Lung (tissue), 12 donors: ENCODE measurements around the gene PSMA5. TPM values are rescaled to one million over a fixed set of nuclear protein-coding genes. Genes with fewer than 3 reads are reported as not detected.

Experiments
- ATAC-seq: fragments of 200-7000 bp; cut with Tn5 transposase; one replicate; pipeline ENCODE4 v1.9.1; 2020; ENCODE audit warnings: moderate number of reproducible peaks; ENCODE audit not compliant: insufficient read depth, low FRiP score
- DNase-seq, 3 donors: peaks; one replicate each; pipeline ENCODE4 v3.0.0-alpha.2; 2013 to 2017
- H3K27ac ChIP-seq, 2 donors: one replicate each; pipeline ENCODE4 v1.5.1; 2013; ENCODE audit warnings: mild to moderate bottlenecking in 2 of 2, moderate library complexity in 2 of 2, control low read depth in 1 of 2, inconsistent platforms in 1 of 2, low read depth in 1 of 2, low read length in 1 of 2
- H3K27me3 ChIP-seq, 3 donors: one replicate each; pipeline ENCODE4 v1.5.1; 2013; ENCODE audit warnings: low read length in 2 of 3; ENCODE audit not compliant: control insufficient read depth in 3 of 3, insufficient read depth in 3 of 3
- H3K36me3 ChIP-seq, 4 donors: one replicate each; pipeline ENCODE4 v1.5.1; 2013; ENCODE audit warnings: low read length in 4 of 4, mild to moderate bottlenecking in 1 of 4, moderate library complexity in 1 of 4; ENCODE audit not compliant: control insufficient read depth in 4 of 4, insufficient read depth in 4 of 4
- H3K4me1 ChIP-seq, 5 donors: one replicate each; pipeline ENCODE4 v1.5.1; 2013; ENCODE audit warnings: low read length in 5 of 5, mild to moderate bottlenecking in 2 of 5, moderate library complexity in 1 of 5; ENCODE audit not compliant: control insufficient read depth in 5 of 5, insufficient read depth in 5 of 5
- H3K4me3 ChIP-seq: one replicate; pipeline ENCODE4 v1.5.1; 2013; ENCODE audit warnings: mild to moderate bottlenecking, control low read depth, moderate library complexity
- H3K9ac ChIP-seq, 2 donors: one replicate each; pipeline ENCODE4 v1.5.1; 2013; ENCODE audit warnings: low read length in 2 of 2, control low read depth in 1 of 2; ENCODE audit not compliant: insufficient read depth in 1 of 2
- H3K9me3 ChIP-seq, 4 donors: one replicate each; pipeline ENCODE4 v1.5.1; 2013; ENCODE audit warnings: low read length in 3 of 4, mild to moderate bottlenecking in 1 of 4, moderate library complexity in 1 of 4; ENCODE audit not compliant: control insufficient read depth in 4 of 4, insufficient read depth in 3 of 4
- CTCF ChIP-seq: IDR thresholded peaks from 2 replicates; pipeline ENCODE4 v1.5.1; 2012; ENCODE audit warnings: mild to moderate bottlenecking; ENCODE audit errors: control extremely low read depth, extremely low read depth
- WGBS, 2 donors: extraction: QIAGEN DNeasy Blood & Tissue Kit; methylation state at CpG; one replicate each; pipeline ENCODE4 v1.1.7; 2013; 5-methylcytosine and 5-hydroxymethylcytosine counted together
- polyA plus RNA-seq, 2 donors: library from polyadenylated mRNA; stranded (reverse); fragments of 200-250 nt; gene quantifications; one replicate each; pipeline ENCODE4 v1.2.1, GENCODE V29; 2013
- total RNA-seq, 2 donors: library from RNA; depleted of rRNA in 1 of 2; stranded (reverse); fragments of >200 nt in 1 of 2; gene quantifications; one replicate each; pipeline ENCODE4 v1.2.1, GENCODE V29; 2014 to 2021
- donor health status: control.
- donor health status: control.
- donor health status: Bipolar disorder and iron deficiency.
- donor health status: healthy.
- donor health status: DM: yes; HTN: yes; CAD: no.

Gene PSMA5
- total and polyA plus RNA-seq, 4 donors, result 33.8 to 93.0 (median 71.8) TPM

- TF ChIP-seq CTCF, result no peak
- ATAC-seq, result no peak
These were observed 40.1 kb downstream of the PSMA5 start for GRCh38 chr1:109386054-109386717.

GRCh38 chr1:109385417-109385816 is 40.8 kb downstream of the PSMA5 start:
- Histone ChIP-seq H3K9me3 (no peaks in the 10 kb centered on the region), H3K9ac (no peak overlapping the region), H3K27me3 (no peaks in the 10 kb centered on the region), H3K4me3 (no peak overlapping the region), H3K36me3 (no peaks in the 10 kb centered on the region), H3K27ac (peak overlapping the region in 1 of 2 donors; percentile 73), H3K4me1 (peaks cover 5 to 48% (median 16%) of the 10 kb centered on the region in 5 donors)
- no peak for TF ChIP-seq CTCF
- WGBS, 2 donors, result 51 to 78% methylated on average over 2 of the region's 2 CpGs
- no peak for DNase-seq
- no peak for ATAC-seq

More at GRCh38 chr1:109386054-109386717, 40.1 kb downstream of the PSMA5 start:
- no peaks in the 10 kb centered on the region for H3K36me3 ChIP-seq
- H3K9me3 ChIP-seq, result no peaks in the 10 kb centered on the region
- no peaks in the 10 kb centered on the region for H3K27me3 ChIP-seq
- H3K27ac ChIP-seq, result peak overlapping the region in 1 of 2 donors; percentile 71
- no peak overlapping the region for H3K9ac ChIP-seq
- no peak overlapping the region for H3K4me3 ChIP-seq
- 94 to 95% methylated on average over 2 of the region's 2 CpGs for WGBS, 2 donors
- DNase-seq, result no peak
- H3K4me1 ChIP-seq, result peaks cover 5 to 48% (median 20%) of the 10 kb centered on the region in 5 donors

- Histone ChIP-seq H3K4me3 (no peak overlapping the region), H3K36me3 (no peaks in the 10 kb centered on the region), H3K27ac (peak overlapping the region in 1 of 2 donors; percentile 37), H3K9ac (no peak overlapping the region), H3K4me1 (peaks cover 3 to 37% (median 7%) of the 10 kb centered on the region in 5 donors), H3K9me3 (no peaks in the 10 kb centered on the region), H3K27me3 (no peaks in the 10 kb centered on the region)
- DNase-seq, result no peak
- 92 to 97% methylated on average over 7 of the region's 7 CpGs for WGBS, 2 donors
- no peak for TF ChIP-seq CTCF
- no peak for ATAC-seq
These were observed 42.4 kb downstream of the PSMA5 start for GRCh38 chr1:109383854-109384253.
